HG03095 (cell line): ENCODE measurements around the gene FRMD4A.
"Not testable (repeated sequence)": the region's sequence is repeated elsewhere in the genome, so short reads cannot be mapped to it uniquely, and the experiment has no call there.

ENCODE experiments used
- ATAC-seq: cut with Tn5 transposase; IDR thresholded peaks from one replicate; pipeline ENCODE4 v1.9.1; 2021; ENCODE audit warnings: moderate library complexity; ENCODE audit not compliant: unreplicated experiment

Gene FRMD4A

GRCh38 chr10:14158575-14158974, 172.1 kb downstream of the FRMD4A start:
- no peak for ATAC-seq

- no peak for ATAC-seq
Observed at GRCh38 chr10:14156104-14156503, 174.6 kb downstream of the FRMD4A start.

GRCh38 chr10:14153570-14154055, 177.1 kb downstream of the FRMD4A start:
- ATAC-seq = no peak

- ATAC-seq = no peak
Observed at GRCh38 chr10:14151571-14151970, 179.2 kb downstream of the FRMD4A start.

GRCh38 chr10:14150526-14150925, 180.2 kb downstream of the FRMD4A start:
- no peak for ATAC-seq

GRCh38 chr10:14146501-14146900, 184.2 kb downstream of the FRMD4A start:
- no peak for ATAC-seq

- no peak for ATAC-seq
Observed at GRCh38 chr10:14146025-14146424, 184.7 kb downstream of the FRMD4A start.

GRCh38 chr10:14144451-14144850, 186.3 kb downstream of the FRMD4A start:
- no peak for ATAC-seq

GRCh38 chr10:14142606-14143250, 188.0 kb downstream of the FRMD4A start:
- no peak for ATAC-seq

GRCh38 chr10:14141283-14141682, 189.4 kb downstream of the FRMD4A start:
- no peak for ATAC-seq

- ATAC-seq = no peak
Observed at GRCh38 chr10:14137391-14137790, 193.3 kb downstream of the FRMD4A start.

- ATAC-seq = not testable (repeated sequence)
Observed at GRCh38 chr10:14135196-14135595, 195.5 kb downstream of the FRMD4A start.

GRCh38 chr10:14134275-14134674, 196.4 kb downstream of the FRMD4A start:
- ATAC-seq = no peak

- ATAC-seq = no peak
Observed at GRCh38 chr10:14131261-14131960, 199.3 kb downstream of the FRMD4A start.

- no peak for ATAC-seq
Observed at GRCh38 chr10:14129770-14130169, 201.0 kb downstream of the FRMD4A start.

GRCh38 chr10:14128519-14128918, 202.2 kb downstream of the FRMD4A start:
- ATAC-seq = no peak

GRCh38 chr10:14126697-14127440, 203.9 kb downstream of the FRMD4A start:
- no peak for ATAC-seq

GRCh38 chr10:14125564-14125963, 205.2 kb downstream of the FRMD4A start:
- no peak for ATAC-seq

GRCh38 chr10:14124941-14125340, 205.8 kb downstream of the FRMD4A start:
- ATAC-seq = no peak

GRCh38 chr10:14123139-14123538, 207.6 kb downstream of the FRMD4A start:
- ATAC-seq = no peak

- no peak for ATAC-seq
Observed at GRCh38 chr10:14120812-14121211, 209.9 kb downstream of the FRMD4A start.

GRCh38 chr10:14118953-14119352, 211.8 kb downstream of the FRMD4A start:
- no peak for ATAC-seq
